ENCODE measurements around the gene BCL11B.

BCL11B gene

GRCh38 chr14:99217066-99217955 lies 54.7 kb downstream of the BCL11B start:
- ChIA-PET CTCF (interaction anchor here (0.6 kb wide), 1 partner anchor 13 kb away, joined by 3 read pairs; no protein-coding TSS in a partner anchor), POLR2A (ENCODE audit: low non-redundant PET) (no interaction called here)
- no peak for TF ChIP-seq CTCF (conservative IDR thresholded peaks at IDR 0.05; ENCODE audit: low read depth)
- no peak for DNase-seq (ENCODE audit: low spot score)
- H3K27ac ChIP-seq = peak overlapping the region; percentile 84

- ChIA-PET POLR2A (ENCODE audit: low non-redundant PET) (no interaction called here), CTCF (no interaction called here)
- H3K27ac ChIP-seq = peak overlapping the region; percentile 31; the same call in 1 of the 2 replicates
- no peak for TF ChIP-seq CTCF (conservative IDR thresholded peaks at IDR 0.05; ENCODE audit: low read depth)
- no peak for DNase-seq (ENCODE audit: low spot score)
Measured at GRCh38 chr14:99216191-99216590, 55.8 kb downstream of the BCL11B start.

DNA sequence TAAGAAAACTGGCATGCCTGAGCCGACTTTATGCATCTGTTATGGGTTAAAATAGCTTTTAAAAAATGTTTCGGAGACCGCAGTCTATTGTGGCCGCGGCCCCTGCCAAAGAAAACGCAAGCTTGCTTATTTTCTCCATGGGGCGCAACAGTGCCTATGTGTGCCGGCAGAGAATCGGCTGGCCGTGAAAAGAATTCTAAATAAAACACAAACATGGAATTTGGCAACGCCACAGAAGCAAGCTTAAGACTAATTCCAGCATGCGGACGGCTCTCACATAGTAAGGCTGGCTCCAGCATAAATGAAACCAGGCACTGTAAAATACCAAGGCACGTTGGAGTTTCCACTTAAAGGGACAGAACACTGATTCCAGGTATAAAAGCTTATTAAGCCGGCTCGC lies 56.7 kb downstream of the BCL11B start:
- H3K27ac ChIP-seq = no peak overlapping the region
- ChIA-PET POLR2A (ENCODE audit: low non-redundant PET) (no interaction called here), CTCF (no interaction called here)
- no peak for TF ChIP-seq CTCF (conservative IDR thresholded peaks at IDR 0.05; ENCODE audit: low read depth)
- DNase-seq (ENCODE audit: low spot score) = no peak

- no peak overlapping the region for H3K27ac ChIP-seq
- POLR2A ChIA-PET (ENCODE audit: low non-redundant PET) = no interaction called here
- CTCF ChIA-PET = interaction anchor here (0.6 kb wide), 1 partner anchor 27 kb away, joined by 3 read pairs; no protein-coding TSS in a partner anchor
- TF ChIP-seq CTCF (conservative IDR thresholded peaks at IDR 0.05; ENCODE audit: low read depth) = no peak
- no peak for DNase-seq (ENCODE audit: low spot score)
Measured at GRCh38 chr14:99214701-99215100, 57.3 kb downstream of the BCL11B start.

DNA sequence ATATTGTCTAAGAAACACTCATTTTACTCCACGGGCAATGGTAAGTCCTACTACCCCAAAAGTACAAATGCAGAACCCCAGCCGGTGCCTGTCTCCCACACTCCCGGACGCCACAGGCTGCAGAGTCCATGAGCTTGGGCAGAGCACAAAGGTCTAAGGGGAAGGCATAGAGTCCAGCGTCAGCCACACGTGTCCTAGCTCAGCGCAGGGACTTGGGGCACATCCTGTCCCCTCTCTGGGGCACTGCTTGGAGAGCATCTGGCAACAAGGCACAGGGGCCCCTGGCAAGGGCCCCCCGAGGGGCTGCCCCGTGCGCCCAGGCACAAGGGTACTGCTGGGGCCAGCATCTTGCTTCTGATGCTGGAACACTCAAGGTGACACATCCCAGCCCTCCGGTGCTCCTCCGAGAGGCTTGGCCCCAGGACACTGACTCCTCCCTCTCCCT lies 58.4 kb downstream of the BCL11B start:
- TF ChIP-seq CTCF (conservative IDR thresholded peaks at IDR 0.05; ENCODE audit: low read depth) = no peak
- ChIA-PET CTCF (no interaction called here), POLR2A (ENCODE audit: low non-redundant PET) (no interaction called here)
- H3K27ac ChIP-seq = no peak overlapping the region
- DNase-seq (ENCODE audit: low spot score) = no peak

DNA sequence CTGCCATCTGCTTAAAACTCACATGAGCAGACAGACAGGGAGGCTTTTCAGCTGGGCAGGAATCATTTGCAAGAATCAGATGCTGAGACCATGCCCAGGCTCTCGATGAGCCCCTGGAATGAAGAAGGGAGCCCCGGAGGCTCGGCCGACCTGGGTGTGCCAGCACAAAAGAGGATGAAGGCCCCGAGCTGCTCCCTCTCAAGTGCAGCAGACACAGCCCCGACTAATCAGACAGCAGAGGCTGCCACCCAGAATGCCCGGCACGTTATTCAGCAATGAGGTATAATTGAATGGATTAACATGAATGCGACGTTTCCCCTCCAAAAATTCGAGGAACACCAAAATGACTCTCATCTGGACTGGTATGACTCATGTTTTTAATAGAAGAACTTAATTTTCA lies 58.9 kb downstream of the BCL11B start:
- no peak for DNase-seq (ENCODE audit: low spot score)
- no peak overlapping the region for H3K27ac ChIP-seq
- no peak for TF ChIP-seq CTCF (conservative IDR thresholded peaks at IDR 0.05; ENCODE audit: low read depth)
- CTCF ChIA-PET = no interaction called here
- POLR2A ChIA-PET (ENCODE audit: low non-redundant PET) = no interaction called here
